GM12875 (cell line): Measurements from ENCODE around the gene SRGN.

Source experiments
- H3K4me3 ChIP-seq: one replicate; pipeline ENCODE4 v1.5.1; 2011; ENCODE audit warnings: low read depth, low read length, control low read depth
- CTCF ChIP-seq: IDR thresholded peaks from 2 replicates; pipeline ENCODE4 v1.5.1; 2011; ENCODE audit warnings: low read depth, mild to moderate bottlenecking, control low read depth, inconsistent platforms, low read length, moderate library complexity, borderline replicate concordance; ENCODE audit not compliant: insufficient read depth

SRGN gene

GRCh38 chr10:69062901-69063300, 25.0 kb upstream of the SRGN start:
- no peak overlapping the region for H3K4me3 ChIP-seq
- TF ChIP-seq CTCF: no peak

DNA sequence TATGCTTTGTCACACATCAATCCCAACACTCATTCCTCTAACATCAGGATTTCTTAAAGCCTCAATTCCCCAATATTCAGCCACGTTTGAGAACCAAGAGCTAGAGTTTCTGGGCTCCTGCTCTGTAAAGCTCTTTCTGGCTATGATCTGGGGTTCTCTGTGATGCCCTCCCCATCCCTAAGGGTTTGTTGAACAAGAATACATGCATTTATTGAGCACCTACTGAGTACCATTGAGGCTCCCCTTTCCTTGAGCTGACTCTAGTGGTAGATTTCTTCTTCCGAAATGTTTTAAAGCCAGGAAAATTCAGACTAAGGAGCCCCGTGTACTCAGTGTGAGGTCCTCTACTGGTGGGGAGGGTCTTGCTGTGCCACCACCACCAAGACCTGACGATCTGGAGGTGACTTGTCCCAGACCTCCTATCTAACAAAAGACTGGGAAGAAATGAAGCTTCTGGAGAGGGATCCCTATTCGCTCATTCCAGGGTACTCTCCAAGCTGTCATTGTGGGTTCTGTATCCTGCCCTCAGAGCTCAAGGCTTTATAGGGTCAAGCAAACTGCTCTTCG, 23.1 kb upstream of the SRGN start:
- no peak for TF ChIP-seq CTCF
- no peak overlapping the region for H3K4me3 ChIP-seq

- no peak for TF ChIP-seq CTCF
- H3K4me3 ChIP-seq: no peak overlapping the region
Measured at GRCh38 chr10:69065406-69066361, 22.2 kb upstream of the SRGN start.

- TF ChIP-seq CTCF: no peak
- H3K4me3 ChIP-seq: no peak overlapping the region
Measured at GRCh38 chr10:69067189-69067588, 20.7 kb upstream of the SRGN start.

GRCh38 chr10:69068549-69068948, 19.4 kb upstream of the SRGN start:
- no peak overlapping the region for H3K4me3 ChIP-seq
- no peak for TF ChIP-seq CTCF

DNA sequence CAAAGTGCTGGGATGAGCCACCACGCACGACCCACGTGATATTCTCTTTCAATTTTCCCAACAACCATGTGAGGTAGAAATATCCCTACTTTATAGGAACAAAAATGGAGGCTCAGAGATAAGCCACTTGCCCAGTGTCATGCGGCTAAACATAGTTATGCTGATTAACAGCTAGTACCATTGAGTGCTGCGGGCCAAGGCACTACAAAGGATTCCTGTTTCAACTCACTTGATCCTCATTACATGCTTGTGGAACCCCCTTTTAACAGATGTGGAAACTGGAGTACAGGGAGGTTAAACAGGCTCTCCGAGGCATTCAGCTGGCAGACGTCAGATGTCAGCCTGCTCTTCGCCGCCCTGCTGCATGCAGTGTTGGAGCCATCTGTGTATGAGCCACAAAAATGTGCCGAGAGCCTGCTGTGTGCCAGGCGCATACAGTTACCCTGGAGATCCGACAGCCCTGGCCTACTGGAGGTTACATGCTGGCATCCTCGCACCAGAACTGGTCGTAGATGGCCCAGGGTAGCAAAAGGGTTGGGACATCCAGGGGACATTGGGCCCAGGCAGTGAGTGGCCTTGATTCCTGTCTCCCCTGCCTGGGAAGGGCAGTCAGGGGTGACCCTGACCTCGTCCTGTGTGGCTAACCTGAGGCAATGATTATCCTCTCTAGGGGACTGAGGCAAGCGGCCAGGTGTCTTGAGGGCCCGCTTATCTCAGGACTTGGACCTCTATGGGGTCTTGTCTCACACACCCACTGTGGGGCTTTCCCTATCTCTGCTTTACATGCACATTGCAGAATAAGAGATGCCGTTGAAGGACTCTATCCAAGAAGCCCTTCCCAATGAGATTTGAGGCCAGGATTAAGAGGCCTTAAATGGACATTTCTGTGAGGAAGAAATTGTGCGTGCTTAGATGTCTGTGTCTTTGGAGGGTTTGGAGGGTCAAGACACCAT, 18.5 kb upstream of the SRGN start:
- no peak overlapping the region for H3K4me3 ChIP-seq
- TF ChIP-seq CTCF: no peak
